ENCODE results near the gene ACBD3. TPM values are rescaled to one million over a fixed set of nuclear protein-coding genes. Genes with fewer than 3 reads are reported as not detected.
"Not testable (repeated sequence)": the region's sequence is repeated elsewhere in the genome, so short reads cannot be mapped to it uniquely, and the experiment has no call there.

ACBD3 gene
- total RNA-seq, 1 donor from 2014 or later = 49.7 TPM

GRCh38 chr1:226202666-226203065, 16.1 kb upstream of the ACBD3 start:
- DNase-seq (ENCODE audit: low spot score in 2 of 2); FAIRE-seq: not testable (repeated sequence)

GRCh38 chr1:226202246-226202645, 15.7 kb upstream of the ACBD3 start:
- FAIRE-seq (no peak), DNase-seq (ENCODE audit: low spot score in 2 of 2) (no peak)

- DNase-seq (ENCODE audit: low spot score in 2 of 2) (no peak), FAIRE-seq (no peak)
Observed at GRCh38 chr1:226201029-226201593, 14.6 kb upstream of the ACBD3 start.

GRCh38 chr1:226199971-226200370, 13.4 kb upstream of the ACBD3 start:
- FAIRE-seq (no peak), DNase-seq (ENCODE audit: low spot score in 2 of 2) (no peak)

- DNase-seq (ENCODE audit: low spot score in 2 of 2) (no peak), FAIRE-seq (no peak)
Observed at GRCh38 chr1:226195144-226195543, 8.6 kb upstream of the ACBD3 start.

- FAIRE-seq (no peak), DNase-seq (ENCODE audit: low spot score in 2 of 2) (no peak)
Observed at GRCh38 chr1:226187380-226187779, 839 bp upstream of the ACBD3 start.

- FAIRE-seq = no peak
- DNase-seq (ENCODE audit: low spot score in 2 of 2) = no peak
Observed at GRCh38 chr1:226187019-226187322, 430 bp upstream of the ACBD3 start.

- no peak for FAIRE-seq
- DNase-seq (ENCODE audit: low spot score in 2 of 2) = no peak
Observed at GRCh38 chr1:226185141-226186036, 1.2 kb downstream of the ACBD3 start.

GRCh38 chr1:226181996-226182714, 4.4 kb downstream of the ACBD3 start:
- FAIRE-seq (no peak), DNase-seq (ENCODE audit: low spot score in 2 of 2) (no peak)

GRCh38 chr1:226176870-226177269, 9.7 kb downstream of the ACBD3 start:
- FAIRE-seq (no peak), DNase-seq (ENCODE audit: low spot score in 2 of 2) (no peak)

- FAIRE-seq (no peak), DNase-seq (ENCODE audit: low spot score in 2 of 2) (no peak)
Observed at GRCh38 chr1:226172589-226172988, 14.0 kb downstream of the ACBD3 start.

- DNase-seq (ENCODE audit: low spot score in 2 of 2) (no peak), FAIRE-seq (no peak)
Observed at GRCh38 chr1:226166341-226166740, 20.2 kb downstream of the ACBD3 start.

- no peak for DNase-seq (ENCODE audit: low spot score in 2 of 2)
- FAIRE-seq = no peak
Observed at GRCh38 chr1:226164154-226164553, 22.4 kb downstream of the ACBD3 start.

GRCh38 chr1:226162898-226163297, 23.6 kb downstream of the ACBD3 start:
- no peak for FAIRE-seq
- no peak for DNase-seq (ENCODE audit: low spot score in 2 of 2)

GRCh38 chr1:226158983-226159382, 27.6 kb downstream of the ACBD3 start:
- DNase-seq (ENCODE audit: low spot score in 2 of 2) (no peak), FAIRE-seq (no peak)

- DNase-seq (ENCODE audit: low spot score in 2 of 2) = no peak
- no peak for FAIRE-seq
Observed at GRCh38 chr1:226158457-226158856, 28.1 kb downstream of the ACBD3 start.

GRCh38 chr1:226157761-226158316, 28.7 kb downstream of the ACBD3 start:
- no peak for DNase-seq (ENCODE audit: low spot score in 2 of 2)
- FAIRE-seq = no peak

GRCh38 chr1:226154593-226154992, 31.9 kb downstream of the ACBD3 start:
- DNase-seq (ENCODE audit: low spot score in 2 of 2) (no peak), FAIRE-seq (no peak)

GRCh38 chr1:226149806-226150205, 36.7 kb downstream of the ACBD3 start:
- DNase-seq (ENCODE audit: low spot score in 2 of 2) (no peak), FAIRE-seq (no peak)

GRCh38 chr1:226148121-226148648, 38.4 kb downstream of the ACBD3 start:
- FAIRE-seq (no peak), DNase-seq (ENCODE audit: low spot score in 2 of 2) (no peak)

GRCh38 chr1:226144045-226144444, 42.5 kb downstream of the ACBD3 start:
- FAIRE-seq = no peak

More at GRCh38 chr1:226144045-226144444, 42.5 kb downstream of the ACBD3 start:
- no peak for DNase-seq (ENCODE audit: low spot score in 2 of 2)
